Measurements from ENCODE around the gene NUDT1. TPM values are rescaled to one million over a fixed set of nuclear protein-coding genes. Genes with fewer than 3 reads are reported as not detected.

The NUDT1 gene
- total RNA-seq, 1 experiment from 2014 or later, result 47.4 TPM

DNA sequence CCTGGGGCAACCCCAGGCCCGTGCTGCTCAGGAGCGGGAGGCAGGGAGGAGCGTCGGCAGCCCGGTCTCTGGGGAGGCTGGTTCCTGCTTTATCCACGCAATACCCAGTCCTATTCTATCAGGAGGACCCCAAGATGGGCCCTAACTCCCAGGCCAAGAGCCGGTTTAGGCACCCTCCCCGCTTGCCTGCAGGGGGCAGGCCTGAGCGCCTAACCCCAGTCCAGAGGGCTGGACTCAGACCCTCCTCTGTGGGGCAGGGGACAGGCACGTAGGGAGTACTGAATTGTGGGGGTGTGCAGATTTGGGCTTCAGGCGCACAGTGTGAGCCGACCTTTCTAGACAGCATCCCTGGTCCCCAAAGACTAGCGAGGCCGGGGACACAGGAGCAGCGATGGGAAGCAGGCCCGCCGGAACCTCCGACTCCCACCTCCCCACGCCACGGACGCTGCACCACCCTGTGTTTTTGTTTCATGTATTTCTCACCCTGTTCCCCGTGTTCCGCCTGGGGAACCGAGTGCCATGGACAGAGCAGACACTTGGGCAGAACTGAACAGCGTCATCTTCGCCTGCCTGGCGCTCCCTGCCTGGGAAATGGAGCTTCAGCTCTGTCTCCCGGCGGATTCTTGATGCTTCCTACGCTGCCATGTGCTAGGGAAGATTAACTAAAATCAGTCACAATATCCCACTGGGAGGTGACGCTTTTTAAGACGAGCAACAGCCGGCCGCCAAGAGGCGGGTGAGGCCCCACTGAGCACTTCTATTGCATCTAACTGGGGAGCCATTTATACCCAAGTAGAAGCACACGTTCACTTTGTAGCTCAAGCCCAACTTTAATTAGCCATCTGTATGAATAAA lies 5.3 kb downstream of the NUDT1 start:
- no peak for DNase-seq (ENCODE audit: low read depth, low spot score)
- Histone ChIP-seq H3K9ac (ENCODE audit: low read length) (no peak overlapping the region), H3K79me2 (ENCODE audit: insufficient read depth, low read length) (peaks cover 18% of the 10 kb centered on the region; the same call in 1 of the 2 replicates), H3K4me1 (ENCODE audit: control insufficient read depth in 1 of 2, insufficient read depth in 2 of 2, low read length in 2 of 2) (peaks cover 9 to 20% of the 10 kb centered on the region in 2 experiments), H4K20me1 (ENCODE audit: insufficient read depth) (no peaks in the 10 kb centered on the region), H2AFZ (ENCODE audit: low read depth, low read length, poor library complexity, severe bottlenecking) (no peak overlapping the region), H3K4me3 (replicated peaks in 1 of 2; ENCODE audit: low read depth in 1 of 2, low read length in 2 of 2) (no peak overlapping the region), H3K27me3 (ENCODE audit: insufficient read depth, low read length) (no peaks in the 10 kb centered on the region), H3K9me2 (ENCODE audit: insufficient read depth) (no peaks in the 10 kb centered on the region), H3K9me3 (ENCODE audit: control insufficient read depth in 1 of 2, insufficient read depth in 1 of 2, low read depth in 1 of 2, low read length in 2 of 2) (no peaks in the 10 kb centered on the region), H3K27ac (ENCODE audit: low read depth, low read length) (no peak overlapping the region), H3K4me2 (ENCODE audit: low read length) (no peak overlapping the region), H3K36me3 (ENCODE audit: control insufficient read depth in 1 of 2, insufficient read depth in 2 of 2, low read length in 2 of 2) (no peaks in the 10 kb centered on the region; a peak in 1 of 4 replicates)
- ChIA-PET CTCF (interaction anchor here (0.6 to 2.9 kb wide), 3 partner anchors 8 to 222 kb away, joined by 3 to 11 read pairs (median 6); no protein-coding TSS in a partner anchor), RAD21 (ENCODE audit: low non-redundant PET in 1 of 2, low total read pairs in 2 of 2, uncharacterized antibody in 2 of 2, unreplicated experiment in 2 of 2) (no interaction called here), POLR2A (no interaction called here)
- TF ChIP-seq FOSL1 (IDR thresholded peaks at IDR 0.05; ENCODE audit: low read depth), result no peak
- no peak for TF ChIP-seq SP1 (IDR thresholded peaks at IDR 0.05; ENCODE audit: low read depth)
- TF ChIP-seq RAD21 (IDR thresholded peaks at IDR 0.05; ENCODE audit: low read depth), result peak; percentile 52
- TF ChIP-seq, protein P1, sequence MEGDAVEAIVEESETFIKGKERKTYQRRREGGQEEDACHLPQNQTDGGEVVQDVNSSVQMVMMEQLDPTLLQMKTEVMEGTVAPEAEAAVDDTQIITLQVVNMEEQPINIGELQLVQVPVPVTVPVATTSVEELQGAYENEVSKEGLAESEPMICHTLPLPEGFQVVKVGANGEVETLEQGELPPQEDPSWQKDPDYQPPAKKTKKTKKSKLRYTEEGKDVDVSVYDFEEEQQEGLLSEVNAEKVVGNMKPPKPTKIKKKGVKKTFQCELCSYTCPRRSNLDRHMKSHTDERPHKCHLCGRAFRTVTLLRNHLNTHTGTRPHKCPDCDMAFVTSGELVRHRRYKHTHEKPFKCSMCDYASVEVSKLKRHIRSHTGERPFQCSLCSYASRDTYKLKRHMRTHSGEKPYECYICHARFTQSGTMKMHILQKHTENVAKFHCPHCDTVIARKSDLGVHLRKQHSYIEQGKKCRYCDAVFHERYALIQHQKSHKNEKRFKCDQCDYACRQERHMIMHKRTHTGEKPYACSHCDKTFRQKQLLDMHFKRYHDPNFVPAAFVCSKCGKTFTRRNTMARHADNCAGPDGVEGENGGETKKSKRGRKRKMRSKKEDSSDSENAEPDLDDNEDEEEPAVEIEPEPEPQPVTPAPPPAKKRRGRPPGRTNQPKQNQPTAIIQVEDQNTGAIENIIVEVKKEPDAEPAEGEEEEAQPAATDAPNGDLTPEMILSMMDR (IDR thresholded peaks at IDR 0.05 in 2 of 3, conservative IDR thresholded peaks at IDR 0.05 in 1 of 3; ENCODE audit: borderline replicate concordance in 1 of 3, insufficient read depth in 1 of 3, low read depth in 2 of 3, low read length in 2 of 3), result peak in 2 of 3 experiments; percentile 86 to 87; a peak in 5 of 6 replicates
- BruUV-seq (replicated peaks), result no TSS peak
- peak; percentile 54 for ATAC-seq
- intact Hi-C loops (cut with micrococcal nuclease), result loop anchor here (2.0 kb wide), 1 partner anchor 101 kb away; no protein-coding TSS in a partner anchor
